ENCODE results near the gene DNMT3A.

Gene DNMT3A

GRCh38 chr2:25342372-25343186, 854 bp upstream of the DNMT3A start:
- ATAC-seq, result peak; percentile 84

- peak in 1 of 2 donors; percentile 15 for ATAC-seq
Measured at GRCh38 chr2:25341011-25341727, 556 bp downstream of the DNMT3A start.

- no peak for ATAC-seq
Measured at GRCh38 chr2:25340181-25340921, 1.4 kb downstream of the DNMT3A start.

GRCh38 chr2:25339791-25340180, 1.9 kb downstream of the DNMT3A start:
- ATAC-seq, result no peak

- no peak for ATAC-seq
Measured at GRCh38 chr2:25339211-25339674, 2.5 kb downstream of the DNMT3A start.

GRCh38 chr2:25338401-25338800, 3.3 kb downstream of the DNMT3A start:
- no peak for ATAC-seq

GRCh38 chr2:25337891-25338290, 3.8 kb downstream of the DNMT3A start:
- no peak for ATAC-seq

GRCh38 chr2:25337276-25337675, 4.4 kb downstream of the DNMT3A start:
- no peak for ATAC-seq

- ATAC-seq, result no peak
Measured at GRCh38 chr2:25336383-25336841, 5.3 kb downstream of the DNMT3A start.

GRCh38 chr2:25335971-25336370, 5.8 kb downstream of the DNMT3A start:
- no peak for ATAC-seq

GRCh38 chr2:25335204-25335603, 6.5 kb downstream of the DNMT3A start:
- no peak for ATAC-seq

- ATAC-seq, result no peak
Measured at GRCh38 chr2:25334482-25334881, 7.2 kb downstream of the DNMT3A start.

- ATAC-seq, result no peak
Measured at GRCh38 chr2:25333981-25334380, 7.7 kb downstream of the DNMT3A start.

GRCh38 chr2:25332571-25332970, 9.2 kb downstream of the DNMT3A start:
- ATAC-seq, result no peak

GRCh38 chr2:25331686-25332365, 9.9 kb downstream of the DNMT3A start:
- peak; percentile 89 to 90 for ATAC-seq

GRCh38 chr2:25330937-25331336, 10.8 kb downstream of the DNMT3A start:
- ATAC-seq, result no peak

- no peak for ATAC-seq
Measured at GRCh38 chr2:25330273-25330672, 11.5 kb downstream of the DNMT3A start.

- ATAC-seq, result no peak
Measured at GRCh38 chr2:25328152-25329085, 13.3 kb downstream of the DNMT3A start.

- ATAC-seq, result no peak
Measured at GRCh38 chr2:25326326-25327013, 15.3 kb downstream of the DNMT3A start.

- peak; percentile 53 to 62 for ATAC-seq
Measured at GRCh38 chr2:25324905-25325592, 16.7 kb downstream of the DNMT3A start.
